SK-N-SH treated with all-trans-retinoic acid at 6 μM for 48 hours (cell line): ENCODE results near the gene EMX1.

Experiments used
- ATAC-seq: fragments of 200-7000 bp; cut with Tn5 transposase; 3 replicates; pipeline ENCODE4 v1.9.1; 2020; ENCODE audit warnings: mild to moderate bottlenecking, moderate library complexity
- ARNTL ChIP-seq: fragments of 450-650 bp; formaldehyde crosslinking; IDR thresholded peaks from 2 replicates; pipeline ENCODE4 v1.5.0; 2020; ENCODE audit warnings: low read depth, mild to moderate bottlenecking, moderate library complexity, borderline replicate concordance
- BACH2 ChIP-seq: fragments of 250-450 bp; sonication (Bioruptor Pico); IDR thresholded peaks from 2 replicates; pipeline ENCODE4 v1.9.0; 2021; ENCODE audit warnings: mild to moderate bottlenecking, borderline replicate concordance
- CREB5 ChIP-seq: fragments of 250-450 bp; sonication (Bioruptor Pico); IDR thresholded peaks from 2 replicates; pipeline ENCODE4 v1.5.1; 2020; ENCODE audit warnings: low read depth, mild to moderate bottlenecking, moderate library complexity
- CSDC2 ChIP-seq: fragments of 250-450 bp; sonication (Bioruptor Pico); IDR thresholded peaks from 2 replicates; pipeline ENCODE4 v1.5.0; 2020; ENCODE audit warnings: mild to moderate bottlenecking, moderate library complexity
- ESRRG ChIP-seq: fragments of 250-450 bp; sonication (Bioruptor Pico); IDR thresholded peaks from 2 replicates; pipeline ENCODE4 v1.6.1; 2021; ENCODE audit warnings: mild to moderate bottlenecking
- GLIS3 ChIP-seq: fragments of 250-450 bp; sonication (Bioruptor Pico); IDR thresholded peaks from 2 replicates; pipeline ENCODE4 v1.5.0; 2020; ENCODE audit warnings: mild to moderate bottlenecking, moderate library complexity
- OSR1 ChIP-seq: fragments of 250-450 bp; sonication (Bioruptor Pico); IDR thresholded peaks from 2 replicates; pipeline ENCODE4 v1.8.0; 2022; ENCODE audit warnings: moderate library complexity, mild to moderate bottlenecking, inconsistent platforms
- PATZ1 ChIP-seq: fragments of 250-450 bp; sonication (Bioruptor Pico); IDR thresholded peaks from 2 replicates; pipeline ENCODE4 v1.8.0; 2020; ENCODE audit warnings: mild to moderate bottlenecking, moderate library complexity, borderline replicate concordance
- PPARA ChIP-seq: fragments of 250-450 bp; sonication (Bioruptor Pico); IDR thresholded peaks from 2 replicates; pipeline ENCODE4 v1.5.0; 2020; ENCODE audit warnings: mild to moderate bottlenecking, borderline replicate concordance
- RARB ChIP-seq: fragments of 250-450 bp; sonication (Bioruptor Pico); IDR thresholded peaks from 2 replicates; pipeline ENCODE4 v1.8.0; 2021; ENCODE audit warnings: mild to moderate bottlenecking, moderate library complexity
- SNAI2 ChIP-seq: fragments of 250-450 bp; sonication (Bioruptor Pico); IDR thresholded peaks from 2 replicates; pipeline ENCODE4 v1.5.0; 2020; ENCODE audit warnings: mild to moderate bottlenecking, moderate library complexity
- TOX ChIP-seq: fragments of 250-450 bp; sonication (Bioruptor Pico); IDR thresholded peaks from 2 replicates; pipeline ENCODE4 v1.8.0; 2021; ENCODE audit warnings: mild to moderate bottlenecking, moderate library complexity, borderline replicate concordance
- TSHZ2 ChIP-seq: fragments of 250-450 bp; sonication (Bioruptor Pico); IDR thresholded peaks from 2 replicates; pipeline ENCODE4 v1.5.0; 2020; ENCODE audit warnings: mild to moderate bottlenecking, moderate library complexity
- ZC3H10 ChIP-seq: fragments of 250-450 bp; sonication (Bioruptor Pico); IDR thresholded peaks from 2 replicates; pipeline ENCODE4 v1.5.1; 2021; ENCODE audit warnings: mild to moderate bottlenecking, moderate library complexity
- ZFP3 ChIP-seq: fragments of 250-450 bp; sonication (Bioruptor Pico); IDR thresholded peaks from 2 replicates; pipeline ENCODE4 v1.5.0; 2020; ENCODE audit warnings: mild to moderate bottlenecking, moderate library complexity
- ZFP30 ChIP-seq: fragments of 450-650 bp; formaldehyde crosslinking; IDR thresholded peaks from 2 replicates; pipeline ENCODE4 v1.5.0; 2022; ENCODE audit warnings: mild to moderate bottlenecking, moderate library complexity
- ZNF565 ChIP-seq: fragments of 450-650 bp; formaldehyde crosslinking; conservative IDR thresholded peaks from 2 replicates; pipeline ENCODE4 v1.5.0; 2020; ENCODE audit warnings: low read depth, mild to moderate bottlenecking, moderate library complexity
- ZNF70 ChIP-seq: fragments of 450-650 bp; formaldehyde crosslinking; IDR thresholded peaks from 2 replicates; pipeline ENCODE4 v1.5.0; 2020; ENCODE audit warnings: mild to moderate bottlenecking, moderate library complexity
- ZNF8 ChIP-seq: fragments of 450-650 bp; formaldehyde crosslinking; IDR thresholded peaks from 2 replicates; pipeline ENCODE4 v1.5.0; 2020; ENCODE audit warnings: mild to moderate bottlenecking, moderate library complexity
- TF ChIP-seq, protein P1 (sequence below): fragments of 250-450 bp; sonication (Bioruptor Pico); IDR thresholded peaks from 2 replicates; pipeline ENCODE4 v1.5.1; 2021; ENCODE audit warnings: mild to moderate bottlenecking, moderate library complexity
- TF ChIP-seq, protein P2 (sequence below): fragments of 250-450 bp; sonication (Bioruptor Pico); IDR thresholded peaks from 2 replicates; pipeline ENCODE4 v1.8.0; 2021; ENCODE audit warnings: low read depth, mild to moderate bottlenecking, moderate library complexity, borderline replicate concordance

EMX1 gene

GRCh38 chr2:72940786-72941185, 23.5 kb downstream of the EMX1 start:
- no peak for TF ChIP-seq ZNF8 (CRISPR knock-in tag)
- TF ChIP-seq ZC3H10 (CRISPR knock-in tag) = no peak
- no peak for TF ChIP-seq TSHZ2 (CRISPR knock-in tag)
- TF ChIP-seq GLIS3 (CRISPR knock-in tag) = no peak
- TF ChIP-seq ZFP3 = no peak
- no peak for TF ChIP-seq ZFP30 (CRISPR knock-in tag)
- no peak for TF ChIP-seq CSDC2
- TF ChIP-seq BACH2 = no peak
- TF ChIP-seq ESRRG = no peak
- no peak for TF ChIP-seq ZNF70
- no peak for TF ChIP-seq SNAI2
- no peak for TF ChIP-seq PPARA (CRISPR knock-in tag)
- no peak for TF ChIP-seq ZNF565
- no peak for TF ChIP-seq RARB (CRISPR knock-in tag)
- TF ChIP-seq, protein P1, sequence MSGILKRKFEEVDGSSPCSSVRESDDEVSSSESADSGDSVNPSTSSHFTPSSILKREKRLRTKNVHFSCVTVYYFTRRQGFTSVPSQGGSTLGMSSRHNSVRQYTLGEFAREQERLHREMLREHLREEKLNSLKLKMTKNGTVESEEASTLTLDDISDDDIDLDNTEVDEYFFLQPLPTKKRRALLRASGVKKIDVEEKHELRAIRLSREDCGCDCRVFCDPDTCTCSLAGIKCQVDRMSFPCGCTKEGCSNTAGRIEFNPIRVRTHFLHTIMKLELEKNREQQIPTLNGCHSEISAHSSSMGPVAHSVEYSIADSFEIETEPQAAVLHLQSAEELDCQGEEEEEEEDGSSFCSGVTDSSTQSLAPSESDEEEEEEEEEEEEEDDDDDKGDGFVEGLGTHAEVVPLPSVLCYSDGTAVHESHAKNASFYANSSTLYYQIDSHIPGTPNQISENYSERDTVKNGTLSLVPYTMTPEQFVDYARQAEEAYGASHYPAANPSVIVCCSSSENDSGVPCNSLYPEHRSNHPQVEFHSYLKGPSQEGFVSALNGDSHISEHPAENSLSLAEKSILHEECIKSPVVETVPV = no peak
- TF ChIP-seq, protein P2, sequence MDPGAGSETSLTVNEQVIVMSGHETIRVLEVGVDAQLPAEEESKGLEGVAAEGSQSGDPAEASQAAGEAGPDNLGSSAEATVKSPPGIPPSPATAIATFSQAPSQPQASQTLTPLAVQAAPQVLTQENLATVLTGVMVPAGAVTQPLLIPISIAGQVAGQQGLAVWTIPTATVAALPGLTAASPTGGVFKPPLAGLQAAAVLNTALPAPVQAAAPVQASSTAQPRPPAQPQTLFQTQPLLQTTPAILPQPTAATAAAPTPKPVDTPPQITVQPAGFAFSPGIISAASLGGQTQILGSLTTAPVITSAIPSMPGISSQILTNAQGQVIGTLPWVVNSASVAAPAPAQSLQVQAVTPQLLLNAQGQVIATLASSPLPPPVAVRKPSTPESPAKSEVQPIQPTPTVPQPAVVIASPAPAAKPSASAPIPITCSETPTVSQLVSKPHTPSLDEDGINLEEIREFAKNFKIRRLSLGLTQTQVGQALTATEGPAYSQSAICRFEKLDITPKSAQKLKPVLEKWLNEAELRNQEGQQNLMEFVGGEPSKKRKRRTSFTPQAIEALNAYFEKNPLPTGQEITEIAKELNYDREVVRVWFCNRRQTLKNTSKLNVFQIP = no peak
- TF ChIP-seq TOX (CRISPR knock-in tag) = no peak
- ATAC-seq = no peak

DNA sequence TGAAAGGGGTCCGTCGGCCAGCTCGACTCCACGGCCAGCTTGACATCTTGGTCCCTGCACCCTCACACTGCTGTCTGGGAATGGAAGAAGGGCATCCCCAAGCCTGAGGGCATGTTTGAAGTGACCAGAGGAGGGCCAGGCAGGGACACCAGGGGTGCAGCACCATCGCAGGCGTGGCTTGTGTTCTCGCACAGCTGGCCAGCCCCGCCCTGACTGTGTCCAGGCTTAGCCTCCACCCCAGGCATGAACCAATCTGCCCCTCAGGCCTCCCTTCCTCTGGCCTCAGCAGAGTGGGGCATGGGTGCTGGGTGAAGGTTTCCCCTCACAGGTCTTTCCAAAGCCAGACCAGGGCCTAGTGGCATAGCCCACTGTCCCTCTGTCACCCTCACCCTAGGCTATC, 25.0 kb downstream of the EMX1 start:
- no peak for ATAC-seq
- no peak for TF ChIP-seq ZNF8 (CRISPR knock-in tag)
- no peak for TF ChIP-seq GLIS3 (CRISPR knock-in tag)
- TF ChIP-seq PPARA (CRISPR knock-in tag) = no peak
- no peak for TF ChIP-seq PATZ1
- no peak for TF ChIP-seq TOX (CRISPR knock-in tag)
- no peak for TF ChIP-seq CREB5 (CRISPR knock-in tag)
- TF ChIP-seq ESRRG = no peak
- no peak for TF ChIP-seq RARB (CRISPR knock-in tag)
- TF ChIP-seq ZC3H10 (CRISPR knock-in tag) = no peak
- TF ChIP-seq CSDC2 = no peak
- no peak for TF ChIP-seq ARNTL
- no peak for TF ChIP-seq ZFP3
- no peak for TF ChIP-seq SNAI2
- TF ChIP-seq, all 23 proteins: peak for 0

DNA sequence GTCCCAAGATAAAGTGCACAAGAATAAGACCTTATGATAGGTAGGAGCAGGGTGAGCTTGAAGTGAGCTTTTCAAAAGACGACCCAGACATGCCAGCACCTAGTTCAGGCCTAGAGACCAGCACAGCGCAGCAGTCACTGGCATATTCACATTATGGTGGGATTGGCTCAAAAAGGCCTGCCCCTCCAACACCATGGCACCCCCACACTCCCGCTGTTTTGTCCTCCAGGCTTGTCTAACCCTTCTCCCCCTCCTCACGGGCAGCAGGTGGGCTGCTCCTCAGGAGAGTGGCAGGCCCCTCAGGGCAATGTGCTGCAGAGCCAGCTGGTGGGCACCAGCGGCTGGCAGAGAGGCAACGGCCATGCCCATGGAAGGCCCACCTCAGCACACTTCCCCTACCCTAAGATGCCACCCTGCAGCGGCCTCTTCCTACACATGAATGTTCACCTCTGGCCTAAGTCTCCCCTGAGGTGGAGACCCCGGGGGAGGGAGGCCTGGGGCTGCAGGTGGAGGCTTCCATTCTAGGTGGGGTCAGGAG, 25.6 kb downstream of the EMX1 start:
- TF ChIP-seq TSHZ2 (CRISPR knock-in tag) (no peak), ZNF8 (CRISPR knock-in tag) (no peak), ESRRG (no peak), SNAI2 (no peak), GLIS3 (CRISPR knock-in tag) (no peak), TOX (CRISPR knock-in tag) (no peak), ZC3H10 (CRISPR knock-in tag) (no peak), OSR1 (no peak)
- TF ChIP-seq, protein P1 = no peak
- ATAC-seq = no peak
